GM21447 (cell line): Measurements from ENCODE around the gene KRTAP5-5.

Experiments
- ATAC-seq: cut with Tn5 transposase; IDR thresholded peaks from one replicate; pipeline ENCODE4 v1.9.1; 2021; ENCODE audit not compliant: unreplicated experiment

Gene KRTAP5-5

GRCh38 chr11:1673446-1674172 lies 44.0 kb downstream of the KRTAP5-5 start:
- ATAC-seq = no peak

GRCh38 chr11:1674173-1675131 lies 44.9 kb downstream of the KRTAP5-5 start:
- ATAC-seq = no peak

GRCh38 chr11:1675536-1676228 lies 46.1 kb downstream of the KRTAP5-5 start:
- no peak for ATAC-seq

- no peak for ATAC-seq
Observed at GRCh38 chr11:1676229-1676740, 46.7 kb downstream of the KRTAP5-5 start.

- ATAC-seq = no peak
Observed at GRCh38 chr11:1679881-1680280, 50.3 kb downstream of the KRTAP5-5 start.
